HG03520 (cell line): ENCODE results near the gene ADORA1.

ENCODE experiments used
- ATAC-seq: cut with Tn5 transposase; IDR thresholded peaks from one replicate; pipeline ENCODE4 v1.9.1; 2021; ENCODE audit warnings: mild to moderate bottlenecking, moderate library complexity; ENCODE audit not compliant: unreplicated experiment

ADORA1 gene

DNA sequence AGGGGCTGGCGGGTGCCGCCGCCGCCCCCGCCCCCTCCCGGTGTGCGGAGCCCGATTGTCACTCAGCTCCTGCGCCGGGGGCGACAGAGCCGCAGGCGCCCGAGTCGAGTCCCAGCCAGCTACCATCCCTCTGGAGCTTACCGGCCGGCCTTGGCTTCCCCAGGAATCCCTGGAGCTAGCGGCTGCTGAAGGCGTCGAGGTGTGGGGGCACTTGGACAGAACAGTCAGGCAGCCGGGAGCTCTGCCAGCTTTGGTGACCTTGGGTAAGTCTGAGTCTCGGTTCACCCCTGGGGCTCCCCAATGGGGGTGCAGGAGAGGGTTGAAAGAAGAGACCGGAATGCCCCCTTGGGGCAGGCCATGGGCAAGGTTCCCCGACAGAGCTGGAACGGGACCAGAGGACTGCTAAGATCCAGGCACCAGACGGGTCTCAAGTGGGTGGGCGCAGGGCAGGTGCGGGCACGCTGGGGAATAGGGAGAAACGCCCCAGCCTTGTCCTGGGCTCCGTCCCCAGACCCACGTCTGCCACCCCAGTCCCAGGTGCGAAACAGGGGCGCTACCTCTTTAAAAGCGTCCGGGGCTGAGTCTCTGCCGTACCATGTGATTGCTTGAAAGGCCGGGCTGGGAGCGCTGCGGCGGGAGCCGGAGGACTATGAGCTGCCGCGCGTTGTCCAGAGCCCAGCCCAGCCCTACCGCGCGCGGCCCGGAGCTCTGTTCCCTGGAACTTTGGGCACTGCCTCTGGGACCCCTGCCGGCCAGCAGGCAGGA is at the start of gene ADORA1:
TSS of gene ADORA1 (plus strand) at position 61 of the 765 bp plus-strand sequence. CDS start 1,116 bp downstream, outside the sequence.
- ATAC-seq = no peak

DNA sequence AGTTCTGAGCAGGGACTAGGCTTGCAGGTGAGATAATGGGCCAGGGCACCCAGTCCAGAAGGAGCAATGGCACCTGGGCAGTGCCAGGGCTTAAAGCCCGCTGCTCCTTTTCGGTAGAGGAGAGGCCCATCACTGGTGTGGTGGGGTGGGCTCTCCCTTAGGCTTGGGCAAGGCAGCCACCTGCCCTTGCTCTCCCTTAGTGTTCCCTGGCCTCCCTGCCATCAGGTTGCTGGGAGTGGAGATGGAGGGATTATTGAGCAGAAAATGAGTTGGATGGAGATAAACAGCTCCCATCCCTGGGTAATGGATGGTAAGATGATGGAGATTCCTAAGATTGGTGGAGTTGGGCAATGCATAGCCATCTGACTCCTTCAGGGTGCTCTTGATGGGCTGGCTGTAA is 49.6 kb upstream of the ADORA1 start:
- no peak for ATAC-seq

DNA sequence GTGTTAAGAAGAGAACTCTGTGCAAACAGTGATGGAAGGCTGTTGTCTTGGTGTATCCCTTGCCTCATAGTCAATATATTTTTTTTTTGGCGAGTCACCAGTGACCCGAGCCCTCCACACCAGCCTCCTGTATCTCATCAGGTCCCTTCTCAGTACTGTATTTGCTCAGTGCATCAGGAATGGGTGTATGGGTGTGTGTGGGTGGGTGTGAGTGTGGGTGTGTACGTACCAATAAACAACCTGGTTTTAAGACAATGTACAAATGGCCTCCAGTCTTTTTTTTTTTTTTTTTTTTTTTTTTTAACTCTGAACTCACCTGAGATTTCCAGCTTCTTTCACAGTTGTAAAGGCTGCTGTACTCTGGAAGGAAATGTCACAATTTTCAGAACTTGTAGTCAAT is 49.0 kb upstream of the ADORA1 start:
- ATAC-seq = no peak

DNA sequence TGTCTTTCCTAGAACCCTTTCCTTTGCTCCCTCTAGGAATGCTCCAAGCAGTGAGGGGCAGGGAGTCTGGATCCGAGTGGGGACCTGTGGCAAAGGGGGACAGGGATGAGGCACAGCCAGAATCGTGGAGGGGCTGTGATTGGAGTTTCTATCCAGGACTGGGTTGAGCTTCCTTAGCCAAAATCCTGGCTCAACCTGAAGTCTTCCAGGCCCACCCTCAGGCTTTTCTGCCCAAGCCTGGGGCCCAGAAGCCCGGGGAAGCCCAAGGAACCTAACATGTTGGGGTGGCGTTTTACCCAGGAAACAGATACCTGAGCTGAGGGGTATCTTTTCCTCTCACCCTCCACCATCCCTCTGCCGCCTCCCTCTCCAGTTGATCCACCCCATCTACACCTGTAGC is 47.1 kb upstream of the ADORA1 start:
- ATAC-seq = no peak

DNA sequence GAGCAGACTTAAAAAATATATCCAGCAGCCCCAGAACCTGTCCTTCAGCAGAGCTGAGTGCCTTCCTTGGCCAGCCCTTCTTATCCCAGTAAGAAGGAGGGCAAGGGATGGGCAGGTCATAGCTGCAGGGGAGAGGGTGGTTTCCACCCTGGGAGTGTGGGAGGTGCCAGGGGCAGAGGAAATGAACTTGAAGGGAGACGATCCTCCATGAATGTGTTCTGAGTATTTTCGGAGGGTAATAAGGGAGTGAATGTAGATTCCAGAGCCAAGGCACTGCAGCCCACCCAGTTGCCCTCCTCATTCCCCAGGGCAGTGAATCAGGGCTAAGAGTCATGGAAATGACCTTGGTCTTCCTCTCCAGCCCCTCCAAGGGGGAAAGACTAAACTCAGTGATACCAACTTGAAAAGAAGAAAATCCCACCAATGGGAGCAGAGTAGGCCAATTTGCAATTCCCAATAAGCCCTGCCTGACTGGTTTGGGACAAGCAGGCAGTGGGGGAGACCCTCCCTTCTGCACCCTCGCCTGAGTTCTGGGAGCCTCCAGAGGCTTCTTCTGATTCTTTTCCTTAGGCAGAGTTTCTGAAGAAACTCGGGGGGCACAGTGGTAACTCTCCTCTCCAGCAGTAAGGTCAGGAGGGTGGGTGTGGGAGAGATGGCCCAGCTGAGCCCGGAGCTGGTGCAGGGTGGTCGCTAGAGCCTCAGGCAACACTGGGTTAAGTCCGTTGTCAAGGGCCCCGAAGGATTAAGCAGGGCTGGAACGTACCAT is 45.9 kb upstream of the ADORA1 start:
- ATAC-seq = no peak

DNA sequence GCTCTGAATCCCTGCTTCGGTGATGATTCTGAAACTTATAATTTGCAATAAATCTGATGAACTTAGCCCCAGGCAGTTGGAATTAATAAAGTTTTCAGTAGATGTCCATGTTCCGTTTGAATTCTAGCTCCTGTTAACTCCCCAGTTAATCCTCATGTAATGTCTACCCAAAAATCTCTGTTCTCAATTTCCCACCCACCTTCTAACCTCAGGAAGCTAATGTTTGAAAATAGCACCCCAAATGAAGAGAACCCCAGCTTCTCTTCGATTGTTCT is 45.4 kb upstream of the ADORA1 start:
- no peak for ATAC-seq

DNA sequence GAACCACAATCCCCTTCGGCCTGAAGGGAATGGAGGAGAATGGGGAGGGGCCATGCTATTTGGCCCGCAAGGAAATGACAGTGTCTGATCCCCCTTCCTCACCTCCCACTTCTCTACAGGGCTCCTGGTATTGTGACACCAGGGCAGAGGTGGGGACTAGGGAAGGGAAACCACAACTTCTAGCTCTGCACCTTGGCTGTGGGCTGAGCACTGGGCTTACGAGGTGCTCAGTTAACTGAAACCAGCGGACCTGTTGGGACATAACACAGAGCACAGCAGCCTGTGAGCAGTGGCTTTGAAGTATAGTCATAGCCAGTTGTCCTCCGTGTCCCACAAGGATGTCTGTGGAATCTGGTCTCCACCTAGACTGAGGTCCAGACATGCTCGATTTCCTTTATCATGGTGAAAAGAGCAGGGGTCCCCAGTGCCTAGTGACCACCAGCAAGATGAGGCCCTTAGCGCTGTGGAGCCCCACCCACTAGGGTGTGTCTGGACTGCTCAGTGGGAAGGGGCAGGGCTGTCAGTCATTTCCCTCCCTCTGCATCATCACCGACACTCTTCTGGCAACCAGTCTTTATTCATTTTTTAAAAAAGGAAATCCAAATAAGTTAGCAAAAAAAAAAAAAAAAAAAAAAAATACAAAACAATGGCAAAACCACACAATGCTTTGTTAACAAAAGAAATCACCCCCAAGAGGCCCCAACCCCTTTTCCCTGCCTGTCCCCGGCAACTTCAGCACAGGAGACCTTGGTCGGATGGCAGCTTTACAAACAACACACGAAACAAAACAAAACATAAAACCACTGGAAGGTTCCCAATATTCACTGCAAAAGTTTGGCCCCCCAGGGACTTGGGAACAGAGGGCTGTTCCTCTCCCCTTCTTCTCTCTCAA is 44.7 kb upstream of the ADORA1 start:
- ATAC-seq = no peak

DNA sequence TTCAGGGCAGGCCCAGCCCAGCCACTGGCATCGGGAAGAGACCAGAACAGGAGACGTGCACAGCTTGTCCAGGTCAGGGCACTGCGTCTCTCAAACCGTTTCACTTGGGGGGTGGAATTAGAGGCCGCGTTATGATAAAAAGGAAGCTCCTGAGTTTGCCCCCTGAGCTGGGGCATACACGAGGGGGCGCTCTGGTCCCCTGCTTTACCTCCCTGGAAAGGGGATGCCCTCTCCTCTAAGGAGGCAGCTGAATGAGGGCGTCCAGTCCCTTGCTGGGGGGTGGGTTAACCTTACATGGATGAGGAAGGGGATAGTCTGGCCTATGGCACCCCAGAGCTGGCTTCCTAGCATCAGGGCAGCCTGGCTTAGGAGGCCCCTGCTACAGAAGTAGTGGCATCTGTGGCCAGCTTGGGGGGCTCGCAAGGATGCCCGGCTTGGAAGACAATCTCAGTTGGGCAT is 44.0 kb upstream of the ADORA1 start:
- ATAC-seq = no peak

DNA sequence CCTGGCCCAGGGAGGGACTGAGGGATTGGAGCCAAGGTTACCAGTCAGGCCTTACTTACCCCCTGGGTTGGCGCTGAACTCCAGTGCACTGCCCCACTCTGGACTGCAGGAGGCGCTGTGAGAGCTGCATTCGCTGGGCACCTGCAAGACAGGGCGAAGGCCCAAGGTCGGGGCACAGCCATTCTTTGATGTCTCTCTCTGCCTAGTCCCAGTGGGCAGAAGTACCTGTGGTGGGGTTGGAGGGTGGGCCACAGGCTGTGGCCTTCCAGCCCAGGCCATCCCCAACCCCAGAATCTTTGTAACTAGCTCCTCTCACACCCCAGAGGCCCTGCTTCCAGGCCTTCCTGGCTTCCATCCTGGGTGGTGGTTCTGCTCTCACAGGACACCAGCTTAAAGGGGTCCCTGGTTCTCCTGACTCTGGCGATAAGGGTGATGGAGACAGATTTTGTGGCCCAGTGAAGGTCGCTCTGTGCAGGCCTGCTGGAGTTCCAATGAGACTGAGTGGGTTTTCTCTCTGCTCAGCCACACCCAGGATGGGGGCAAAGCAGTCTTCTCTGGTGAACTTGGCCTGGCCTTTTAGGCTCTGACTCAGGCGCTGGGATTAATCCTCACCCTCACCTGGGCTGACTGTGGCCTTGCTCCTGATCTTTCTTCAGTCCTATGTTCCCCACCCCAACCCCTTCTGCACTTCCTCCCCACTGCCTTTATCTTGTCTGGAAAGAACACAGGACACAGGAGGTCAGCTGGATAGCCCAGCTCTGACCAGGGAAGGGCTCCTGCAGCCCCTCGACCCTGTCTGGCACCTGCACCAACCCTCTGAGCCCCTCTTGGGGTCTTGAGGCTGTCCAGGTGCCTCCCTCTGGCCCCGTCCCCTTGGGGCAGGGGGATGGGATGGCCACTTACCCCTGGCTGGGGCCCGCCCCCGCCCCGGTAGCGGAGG is 42.7 kb upstream of the ADORA1 start:
- ATAC-seq = no peak

DNA sequence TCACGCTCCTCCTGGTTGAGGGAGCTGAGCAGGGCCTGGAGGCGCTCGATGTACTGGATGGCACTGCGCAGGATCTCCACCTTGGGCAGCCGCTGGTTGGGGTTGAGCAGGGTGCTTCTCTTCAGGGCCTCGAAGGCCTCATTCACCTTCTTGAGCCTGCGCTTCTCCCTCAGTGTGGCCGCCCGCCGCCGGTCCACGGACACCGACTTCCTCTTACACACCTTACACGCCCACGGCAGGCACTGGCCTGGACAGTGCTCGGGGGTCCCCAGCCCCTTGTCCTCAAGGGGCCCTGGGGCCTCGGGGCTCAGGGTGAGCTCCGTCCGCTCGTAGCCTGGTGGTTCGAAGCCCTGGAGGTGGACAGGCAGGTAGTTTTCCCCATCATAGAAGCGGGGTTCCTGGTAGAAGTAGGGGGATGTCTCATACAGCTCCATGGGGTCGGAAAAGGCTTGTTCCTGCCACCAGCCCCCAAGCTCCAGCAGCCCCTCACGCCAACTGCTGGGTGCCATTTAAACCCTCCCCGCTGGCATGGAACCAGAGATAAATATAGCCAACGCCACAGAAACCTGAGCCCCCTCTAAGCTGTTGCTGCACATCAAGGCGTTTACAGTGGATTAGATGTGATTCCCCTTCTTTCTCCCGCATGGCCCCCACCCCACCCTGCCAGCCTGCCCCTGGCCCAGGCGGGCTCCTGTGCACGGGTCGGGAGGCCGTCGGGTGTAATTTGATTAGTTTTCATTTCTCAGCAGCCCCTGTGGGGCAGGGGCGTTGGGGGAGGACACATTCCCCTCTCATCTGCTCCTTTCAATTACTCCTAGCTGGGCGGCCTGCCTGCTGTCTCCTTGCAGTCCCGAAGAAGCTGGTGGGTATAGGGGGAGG is 41.8 kb upstream of the ADORA1 start, which contains the start of gene MYOG:
TSS of gene MYOG (minus strand) at position 485 of the 879 bp plus-strand sequence. CDS start at position 434, 51 bp downstream.
- no peak for ATAC-seq

DNA sequence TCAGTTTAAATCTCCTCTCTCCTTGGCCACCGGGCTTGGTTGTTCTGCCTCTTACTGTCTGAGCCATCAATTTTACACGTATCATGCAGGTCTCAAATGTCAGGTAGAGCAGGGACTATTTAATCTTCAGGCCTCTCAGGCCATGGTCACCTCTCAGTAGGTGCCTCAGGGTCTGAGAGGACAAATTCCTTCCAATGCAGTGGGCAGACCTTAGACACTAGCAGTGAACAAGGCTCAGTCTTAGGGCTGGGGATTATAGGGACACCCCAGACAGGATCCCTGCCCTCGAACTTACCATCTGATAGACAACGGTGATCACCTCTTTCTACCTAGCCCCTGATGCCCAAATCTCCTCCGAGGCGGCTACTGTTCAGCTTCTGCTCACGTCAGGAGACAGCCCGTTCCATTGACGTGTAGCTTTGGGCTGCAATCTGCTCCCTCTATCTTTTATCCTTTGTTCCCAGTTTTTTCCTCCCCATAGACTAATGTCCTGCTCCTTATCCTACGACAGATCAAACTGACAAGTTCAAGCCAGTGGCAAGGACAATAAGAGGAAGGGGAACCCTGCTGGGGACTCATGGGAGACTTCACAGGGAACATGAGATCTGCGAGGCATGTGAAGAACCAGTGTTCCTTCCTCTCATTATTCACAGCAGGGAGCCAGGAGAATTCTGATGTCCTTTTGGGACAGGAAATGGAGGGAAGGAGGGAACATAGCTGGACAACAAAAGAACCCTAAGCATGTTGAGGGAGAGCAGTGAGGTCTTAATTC is 40.3 kb upstream of the ADORA1 start:
- ATAC-seq = no peak

DNA sequence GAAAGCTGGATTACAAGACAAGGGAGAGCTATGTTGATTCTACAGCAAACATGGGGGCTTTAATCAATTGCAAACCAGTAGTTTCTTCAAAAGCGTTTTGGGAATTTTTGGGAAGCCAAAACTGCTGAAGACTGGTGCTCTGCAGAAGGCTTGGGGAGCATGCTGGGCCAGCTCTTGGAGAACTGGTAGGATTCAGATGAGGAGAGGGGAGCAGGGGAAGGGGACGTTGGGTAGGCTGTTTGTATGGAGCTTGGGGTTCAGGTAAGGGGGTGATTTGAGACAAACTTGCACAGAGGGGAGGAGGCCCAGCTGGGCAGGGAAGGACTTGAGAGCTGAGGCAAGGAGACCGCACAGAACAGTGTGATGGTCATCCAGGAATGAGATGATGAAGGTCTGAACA is 39.1 kb upstream of the ADORA1 start:
- no peak for ATAC-seq

DNA sequence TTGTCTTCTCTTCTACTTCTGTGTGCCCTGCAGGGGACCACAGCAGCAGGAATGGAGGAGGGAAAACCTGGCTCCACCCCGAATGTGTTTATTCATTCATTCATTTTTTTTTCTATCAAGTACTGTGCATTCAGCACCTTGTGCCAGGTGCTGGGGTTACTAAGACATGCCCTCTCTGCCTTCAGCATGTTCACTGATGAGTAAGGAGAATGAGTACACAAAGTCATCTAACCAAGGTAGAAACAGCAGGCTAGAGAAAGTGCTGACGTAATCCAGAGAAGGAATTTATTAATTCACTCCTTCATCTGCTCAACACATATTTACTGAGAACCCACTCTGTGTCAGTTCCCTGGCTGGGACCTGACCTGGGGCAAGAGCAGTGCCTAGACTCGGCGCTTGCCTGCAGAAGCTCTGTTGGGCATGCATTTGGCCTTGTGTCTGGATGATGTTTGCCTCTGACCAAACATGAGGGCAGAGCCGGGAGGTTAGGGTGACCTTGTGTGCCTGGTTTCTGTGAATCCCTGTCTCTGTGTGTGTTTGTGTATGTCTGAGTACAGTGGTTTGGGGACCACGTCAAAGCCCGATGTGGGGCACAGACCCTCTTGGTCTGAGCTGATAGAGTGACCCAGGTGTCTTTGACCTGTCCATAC is 38.4 kb upstream of the ADORA1 start:
- ATAC-seq = no peak

DNA sequence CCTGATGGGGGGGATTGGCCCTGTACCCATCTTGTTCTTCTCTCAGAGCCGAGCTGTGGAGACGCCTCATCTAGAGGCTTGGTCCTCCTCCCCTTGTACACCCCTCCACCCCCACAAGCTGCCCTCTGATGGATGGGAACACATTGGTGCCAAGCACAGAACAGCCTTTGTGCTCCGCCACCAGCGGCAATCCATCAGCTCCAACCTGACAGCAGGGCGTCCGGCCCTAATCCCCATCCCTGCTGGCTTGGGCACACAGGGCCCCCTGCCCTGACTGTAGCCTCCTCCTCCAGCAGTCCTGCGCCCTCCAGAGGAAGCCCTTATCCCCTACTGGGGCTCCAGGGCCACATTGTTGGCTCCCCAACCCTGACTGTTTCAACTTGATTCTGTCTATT is 37.9 kb upstream of the ADORA1 start:
- ATAC-seq = no peak

DNA sequence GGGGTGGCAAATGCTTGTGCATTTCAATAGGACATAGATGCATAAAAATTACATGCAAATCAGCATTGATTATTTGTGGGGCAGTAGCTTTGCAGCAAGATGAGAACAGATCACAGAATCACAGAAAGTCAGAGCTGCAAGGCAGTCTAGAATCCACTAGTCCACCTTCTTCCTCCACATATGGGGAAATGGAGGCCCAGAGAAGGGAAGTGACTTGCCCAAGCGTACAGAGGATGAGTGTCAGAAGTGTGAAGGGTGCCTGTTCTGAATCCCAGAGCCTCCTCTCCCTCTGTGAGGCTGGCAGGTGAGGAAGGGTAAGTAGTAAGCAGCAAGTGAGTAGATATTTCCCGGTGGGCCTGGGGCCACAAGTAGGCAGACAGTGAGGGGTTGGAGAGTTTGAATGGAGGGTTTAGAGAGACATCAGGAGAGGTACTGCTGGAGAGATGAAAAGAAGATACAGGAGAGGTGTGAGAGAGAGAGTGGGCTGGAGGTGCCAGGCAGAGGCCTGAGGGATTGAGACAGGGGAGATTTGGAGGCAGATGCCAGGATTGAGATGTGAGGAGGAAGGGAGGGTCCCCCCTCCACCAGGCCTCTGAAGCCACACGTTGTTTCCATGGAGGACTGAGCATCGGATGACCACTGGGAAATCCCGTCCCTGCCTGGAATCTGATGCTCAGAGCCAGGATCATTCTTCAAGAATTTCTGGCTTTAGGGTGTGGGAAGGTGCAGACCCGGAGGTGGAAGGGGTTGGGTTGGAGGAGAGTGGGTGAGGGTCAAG is 36.9 kb upstream of the ADORA1 start:
- no peak for ATAC-seq

DNA sequence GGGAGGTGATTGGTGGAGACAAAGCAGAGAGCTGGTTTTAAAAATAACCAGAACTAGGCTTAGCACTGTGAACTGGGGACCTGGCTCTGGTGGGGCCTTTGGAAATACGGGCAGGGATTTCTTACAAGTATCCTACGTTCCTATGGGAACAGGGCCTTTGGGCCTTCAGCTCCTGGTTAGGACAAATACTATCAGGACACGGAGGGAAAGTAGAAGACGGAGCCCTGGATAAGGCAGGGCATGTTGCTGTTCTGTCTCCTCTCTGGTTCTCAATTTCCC is 36.4 kb upstream of the ADORA1 start:
- ATAC-seq = no peak

DNA sequence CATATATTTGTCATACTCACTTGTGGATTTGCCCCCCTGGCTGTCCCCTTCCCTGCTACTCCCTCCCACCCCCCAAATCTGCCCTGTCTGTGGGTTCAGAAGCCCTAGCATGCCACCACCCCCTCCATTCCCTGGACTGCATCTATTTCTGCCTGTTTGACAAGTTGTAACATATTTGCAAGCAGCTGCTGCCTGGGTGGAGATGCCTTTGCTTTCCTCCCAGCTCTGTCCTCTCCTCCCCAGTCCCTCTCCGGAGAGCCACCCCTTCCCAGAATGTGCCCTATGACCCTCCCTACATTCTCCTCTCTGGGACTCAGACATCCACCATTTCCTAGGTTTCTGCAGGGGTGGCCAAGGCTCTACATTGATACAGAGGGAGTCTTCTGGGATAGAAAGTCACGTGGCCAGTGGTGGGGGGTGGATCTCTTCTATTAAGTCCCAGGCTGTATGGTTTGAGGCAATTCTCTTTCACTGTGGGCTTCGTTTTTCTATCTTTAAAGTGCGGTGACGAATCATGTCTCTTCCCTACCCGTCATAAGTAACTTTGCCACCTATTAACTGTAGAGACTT is 35.7 kb upstream of the ADORA1 start:
- no peak for ATAC-seq
